ENCODE measurements around the gene FBXW8.

DNA sequence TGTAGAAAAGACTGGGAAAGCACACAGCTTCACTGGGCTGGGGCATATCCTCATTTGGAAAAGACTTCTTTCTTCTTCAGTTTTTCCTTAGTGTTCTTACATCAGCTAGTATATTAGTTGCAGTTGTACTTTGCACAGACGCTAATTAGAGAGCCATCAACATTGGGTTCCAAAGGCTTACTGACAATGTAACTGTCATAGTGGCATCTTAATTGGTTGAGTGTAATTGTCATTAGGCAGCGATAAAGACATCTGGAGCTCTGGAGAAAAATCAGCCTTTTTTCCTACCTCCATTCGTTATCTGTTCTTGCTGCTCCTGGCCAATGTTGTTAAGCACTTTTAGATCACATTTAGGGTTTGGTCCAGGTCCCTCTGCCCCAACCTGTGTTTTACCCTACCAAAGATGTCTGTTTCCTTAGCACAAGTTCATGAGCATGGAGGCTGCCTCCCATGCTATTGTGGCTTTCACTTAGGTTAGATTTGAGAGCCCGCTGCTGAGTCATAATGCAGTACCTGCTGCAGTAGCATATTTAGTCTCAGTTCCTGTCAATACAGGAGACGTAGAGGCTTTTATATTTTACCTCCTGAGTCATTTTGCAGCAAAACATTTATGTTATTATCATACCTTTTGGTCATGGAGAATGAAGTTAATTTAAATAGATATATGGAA is 49.2 kb downstream of the FBXW8 start:
- TF ChIP-seq POLR2A (IDR thresholded peaks at IDR 0.05) (no peak), CTCF (IDR thresholded peaks at IDR 0.05 in 4 of 5, conservative IDR thresholded peaks at IDR 0.05 in 1 of 5) (no peak)
